Activated naive CD4-positive, alpha-beta T cell treated with anti-CD3 and anti-CD28 coated beads, Interleukin-2, amount 50 U/mL, for 72 hours (primary cell): Measurements from ENCODE around the gene ENPEP. TPM values are rescaled to one million over a fixed set of nuclear protein-coding genes. Genes with fewer than 3 reads are reported as not detected.

ENCODE experiments used
- ATAC-seq, 2 donors: fragments of 150-1000 bp; cut with Tn5 transposase; 2 replicates each; pipeline ENCODE4 v1.10.0; 2021; ENCODE audit warnings: mild to moderate bottlenecking in 2 of 2, moderate library complexity in 2 of 2
- DNase-seq, 2 donors: peaks; one replicate each; pipeline ENCODE4 v3.0.0; 2021 to 2022; ENCODE audit warnings: low spot score in 2 of 2
- H3K27ac Mint-ChIP-seq, 2 donors: one replicate each; pipeline ENCODE4 v1.8.0; 2022; ENCODE audit warnings: mild to moderate bottlenecking in 2 of 2, mixed read lengths in 2 of 2
- H3K36me3 Mint-ChIP-seq, 2 donors: one replicate each; pipeline ENCODE4 v1.8.0; 2022; ENCODE audit warnings: mixed read lengths in 2 of 2
- H3K9me3 Mint-ChIP-seq, 2 donors: one replicate each; pipeline ENCODE4 v1.8.0; 2022; ENCODE audit warnings: mixed read lengths in 2 of 2
- total RNA-seq, 2 donors: library from RNA; stranded (reverse); gene quantifications; one replicate each; pipeline ENCODE4 v1.2.3, GENCODE V29; 2022

The ENPEP gene
- total RNA-seq, 2 donors from 2014 or later = not detected

GRCh38 chr4:110508827-110509710, 33.1 kb downstream of the ENPEP start:
- Mint-ChIP-seq H3K36me3 (no peaks in the 10 kb centered on the region), H3K27ac (no peak overlapping the region), H3K9me3 (no peaks in the 10 kb centered on the region)
- DNase-seq (no peak), ATAC-seq (no peak)

GRCh38 chr4:110510277-110510676, 34.3 kb downstream of the ENPEP start:
- Mint-ChIP-seq H3K36me3 (no peaks in the 10 kb centered on the region), H3K27ac (no peak overlapping the region)
- ATAC-seq = no peak

GRCh38 chr4:110510955-110511544, 35.1 kb downstream of the ENPEP start:
- ATAC-seq (peak in 1 of 2 donors; percentile 46), DNase-seq (no peak)
- no peak overlapping the region for H3K27ac Mint-ChIP-seq
- H3K36me3 Mint-ChIP-seq = no peaks in the 10 kb centered on the region
- H3K9me3 Mint-ChIP-seq = no peaks in the 10 kb centered on the region

More at GRCh38 chr4:110510277-110510676, 34.3 kb downstream of the ENPEP start:
- DNase-seq = no peak
- H3K9me3 Mint-ChIP-seq = no peaks in the 10 kb centered on the region

GRCh38 chr4:110512901-110513300, 36.9 kb downstream of the ENPEP start:
- DNase-seq (no peak), ATAC-seq (no peak)
- Mint-ChIP-seq H3K27ac (no peak overlapping the region), H3K9me3 (no peaks in the 10 kb centered on the region), H3K36me3 (no peaks in the 10 kb centered on the region)

GRCh38 chr4:110514889-110515479, 39.0 kb downstream of the ENPEP start:
- H3K9me3 Mint-ChIP-seq = no peaks in the 10 kb centered on the region
- H3K36me3 Mint-ChIP-seq = no peaks in the 10 kb centered on the region
- peak overlapping the region in 1 of 2 donors; percentile 60 for H3K27ac Mint-ChIP-seq
- DNase-seq = no peak
- no peak for ATAC-seq

- H3K27ac Mint-ChIP-seq = peak overlapping the region in 1 of 2 donors; percentile 60
Measured at GRCh38 chr4:110515676-110516075, 39.7 kb downstream of the ENPEP start.

GRCh38 chr4:110516106-110516922, 40.4 kb downstream of the ENPEP start:
- H3K27ac Mint-ChIP-seq = peak overlapping the region in 1 of 2 donors; percentile 60
- no peaks in the 10 kb centered on the region for H3K36me3 Mint-ChIP-seq
- peak; percentile 86 to 96 for ATAC-seq
- DNase-seq = peak; percentile 65 to 70
- H3K9me3 Mint-ChIP-seq = no peaks in the 10 kb centered on the region

More at GRCh38 chr4:110515676-110516075, 39.7 kb downstream of the ENPEP start:
- no peaks in the 10 kb centered on the region for H3K9me3 Mint-ChIP-seq
- DNase-seq (peak in 1 of 2 donors; percentile 2), ATAC-seq (peak; percentile 43 to 61)
- H3K36me3 Mint-ChIP-seq = no peaks in the 10 kb centered on the region

- no peak overlapping the region for H3K27ac Mint-ChIP-seq
- H3K36me3 Mint-ChIP-seq = no peaks in the 10 kb centered on the region
- DNase-seq (peak in 1 of 2 donors; percentile 20), ATAC-seq (no peak)
- H3K9me3 Mint-ChIP-seq = no peaks in the 10 kb centered on the region
Measured at GRCh38 chr4:110518889-110519490, 43.0 kb downstream of the ENPEP start.

- DNase-seq = no peak
- Mint-ChIP-seq H3K9me3 (no peaks in the 10 kb centered on the region), H3K27ac (no peak overlapping the region), H3K36me3 (no peaks in the 10 kb centered on the region)
- no peak for ATAC-seq
Measured at GRCh38 chr4:110520886-110521285, 44.9 kb downstream of the ENPEP start.

GRCh38 chr4:110526589-110526988, 50.6 kb downstream of the ENPEP start:
- ATAC-seq = no peak

GRCh38 chr4:110527156-110527555, 51.2 kb downstream of the ENPEP start:
- peak; percentile 64 to 88 for ATAC-seq
- no peak for DNase-seq

More at GRCh38 chr4:110526589-110526988, 50.6 kb downstream of the ENPEP start:
- Mint-ChIP-seq H3K9me3 (no peaks in the 10 kb centered on the region), H3K27ac (no peak overlapping the region), H3K36me3 (no peaks in the 10 kb centered on the region)
- no peak for DNase-seq

GRCh38 chr4:110532901-110533589, 57.1 kb downstream of the ENPEP start:
- no peak for DNase-seq
- Mint-ChIP-seq H3K36me3 (peaks cover 0 to 5% of the 10 kb centered on the region in 2 donors), H3K9me3 (peaks cover 0 to 5% of the 10 kb centered on the region in 2 donors), H3K27ac (no peak overlapping the region)
- no peak for ATAC-seq

More at GRCh38 chr4:110527156-110527555, 51.2 kb downstream of the ENPEP start:
- H3K36me3 Mint-ChIP-seq = no peaks in the 10 kb centered on the region
- H3K27ac Mint-ChIP-seq = no peak overlapping the region
- H3K9me3 Mint-ChIP-seq = no peaks in the 10 kb centered on the region

- Mint-ChIP-seq H3K36me3 (peaks cover 0 to 5% of the 10 kb centered on the region in 2 donors), H3K27ac (no peak overlapping the region), H3K9me3 (peaks cover 5% of the 10 kb centered on the region in 2 donors)
- ATAC-seq (no peak), DNase-seq (no peak)
Measured at GRCh38 chr4:110533590-110533910, 57.6 kb downstream of the ENPEP start.

GRCh38 chr4:110533940-110534339, 58.0 kb downstream of the ENPEP start:
- ATAC-seq (no peak), DNase-seq (no peak)
- Mint-ChIP-seq H3K36me3 (peaks cover 0 to 5% of the 10 kb centered on the region in 2 donors), H3K9me3 (peaks cover 5 to 6% of the 10 kb centered on the region in 2 donors), H3K27ac (no peak overlapping the region)

- no peak for DNase-seq
- Mint-ChIP-seq H3K27ac (no peak overlapping the region), H3K9me3 (peaks cover 5 to 6% of the 10 kb centered on the region in 2 donors), H3K36me3 (peaks cover 0 to 5% of the 10 kb centered on the region in 2 donors)
- no peak for ATAC-seq
Measured at GRCh38 chr4:110540581-110540980, 64.6 kb downstream of the ENPEP start.
